Right cardiac atrium (tissue), 5 donors: Measurements from ENCODE around the gene PLAU. TPM values are rescaled to one million over a fixed set of nuclear protein-coding genes. Genes with fewer than 3 reads are reported as not detected.
A peak's percentile ranks its signal among the peaks of the same experiment; 100 is the strongest.
"Not testable (repeated sequence)": the region's sequence is repeated elsewhere in the genome, so short reads cannot be mapped to it uniquely, and the experiment has no call there.

Source experiments
- ATAC-seq, 2 donors: fragments of 200-7000 bp; cut with Tn5 transposase; one replicate each; pipeline versions ENCODE4 v1.8.0 to v1.9.1; 2020; ENCODE audit warnings: moderate library complexity in 2 of 2, mild to moderate bottlenecking in 1 of 2
- DNase-seq, 3 donors: peaks; one replicate each; pipeline ENCODE4 v3.0.0-alpha.2; 2020
- H3K27ac ChIP-seq: one replicate; pipeline ENCODE4 v1.5.1; 2013; ENCODE audit warnings: mild to moderate bottlenecking, low read length, control low read depth, moderate library complexity
- H3K27me3 ChIP-seq: one replicate; pipeline ENCODE4 v1.6.1; 2013; ENCODE audit not compliant: control insufficient read depth, insufficient read depth
- H3K4me1 ChIP-seq: one replicate; pipeline ENCODE4 v1.6.1; 2013; ENCODE audit warnings: low read length; ENCODE audit not compliant: control insufficient read depth, insufficient read depth
- H3K4me3 ChIP-seq: one replicate; pipeline ENCODE4 v1.5.1; 2013; ENCODE audit warnings: low read length, control low read depth
- H3K9me3 ChIP-seq: one replicate; pipeline ENCODE4 v1.6.1; 2013; ENCODE audit warnings: low read length; ENCODE audit not compliant: control insufficient read depth
- WGBS: extraction: QIAGEN DNeasy Blood & Tissue Kit; methylation state at CpG from one replicate; pipeline ENCODE4 v1.1.7; 2013; 5-methylcytosine and 5-hydroxymethylcytosine counted together
- intact Hi-C, 4 donors: fragments of 100-400 bp; cut with DNase I; formaldehyde crosslinking; loops; one replicate each; pipeline versions ENCODE4 v1.11.0 to v1.14.0; 2022 to 2023
- polyA plus RNA-seq: library from polyadenylated mRNA; stranded (reverse); fragments of 200-250 nt; gene quantifications from one replicate; pipeline ENCODE4 v1.2.3, GENCODE V29; 2013
- total RNA-seq, 4 donors: library from RNA; stranded (reverse); fragmentation: NEBNext Ultra II Directional; extraction: Animal tissue kit (Norgen Biotek cat#: 25700); gene quantifications; one replicate each; pipeline ENCODE4 v1.2.1, GENCODE V29; 2021
- donor health status: healthy with polysubstance abuse.
- donor health status: DM: no; HTN: yes; CAD: no.
- donor health status: DM: no; HTN: no; CAD: no.
- donor health status: DM: no; HTN: yes; CAD: no; lungs with severe emphysema.
- donor health status: DM: yes; HTN: yes; CAD: no.

The PLAU gene
- total and polyA plus RNA-seq, 5 donors = 4.8 to 7.1 (median 6.1) TPM

GRCh38 chr10:73924935-73925334 lies 14.0 kb downstream of the PLAU start:
- H3K4me1 ChIP-seq = peaks cover 2% of the 10 kb centered on the region
- intact Hi-C loops = no loop called here

GRCh38 chr10:73925539-73925938 lies 14.6 kb downstream of the PLAU start:
- peaks cover 2% of the 10 kb centered on the region for H3K4me1 ChIP-seq
- DNase-seq (no peak), ATAC-seq (no peak)
- no peaks in the 10 kb centered on the region for H3K9me3 ChIP-seq
- H3K27ac ChIP-seq = no peak overlapping the region
- no peak overlapping the region for H3K4me3 ChIP-seq
- intact Hi-C loops = no loop called here
- WGBS = 82% methylated on average over 4 of the region's 4 CpGs
- no peaks in the 10 kb centered on the region for H3K27me3 ChIP-seq

More at GRCh38 chr10:73924935-73925334, 14.0 kb downstream of the PLAU start:
- no peak overlapping the region for H3K27ac ChIP-seq
- no peaks in the 10 kb centered on the region for H3K9me3 ChIP-seq
- ATAC-seq (no peak), DNase-seq (no peak)
- H3K27me3 ChIP-seq = no peaks in the 10 kb centered on the region
- 94% methylated on average over 1 of the region's 1 CpG for WGBS
- H3K4me3 ChIP-seq = no peak overlapping the region

GRCh38 chr10:73926152-73926764 lies 15.3 kb downstream of the PLAU start:
- intact Hi-C loops = no loop called here
- DNase-seq = no peak
- Histone ChIP-seq H3K4me3 (no peak overlapping the region), H3K27ac (no peak overlapping the region), H3K9me3 (no peaks in the 10 kb centered on the region), H3K27me3 (no peaks in the 10 kb centered on the region), H3K4me1 (peaks cover 2% of the 10 kb centered on the region)
- ATAC-seq = peak in 1 of 2 donors; percentile 22
- WGBS = 78% methylated on average over 5 of the region's 5 CpGs

- H3K4me3 ChIP-seq, DNase-seq, H3K27me3 ChIP-seq, H3K27ac ChIP-seq, H3K9me3 ChIP-seq, ATAC-seq, intact Hi-C loops, H3K4me1 ChIP-seq: not testable (repeated sequence)
- 81% methylated on average over 13 of the region's 13 CpGs for WGBS
Observed at GRCh38 chr10:73930630-73931327, 19.8 kb downstream of the PLAU start.

- H3K9me3 ChIP-seq = no peaks in the 10 kb centered on the region
- H3K4me1 ChIP-seq = no peaks in the 10 kb centered on the region
- 81% methylated on average over 13 of the region's 13 CpGs for WGBS
- H3K4me3 ChIP-seq = no peak overlapping the region
- peak; percentile 16 to 30 for ATAC-seq
- intact Hi-C loops = no loop called here
- no peak overlapping the region for H3K27ac ChIP-seq
- no peak for DNase-seq
- no peaks in the 10 kb centered on the region for H3K27me3 ChIP-seq
Observed at GRCh38 chr10:73931767-73932619, 21.1 kb downstream of the PLAU start.

GRCh38 chr10:73932620-73933112 lies 21.7 kb downstream of the PLAU start:
- 91% methylated on average over 6 of the region's 6 CpGs for WGBS
- Histone ChIP-seq H3K27me3 (no peaks in the 10 kb centered on the region), H3K4me1 (peaks cover 1% of the 10 kb centered on the region), H3K27ac (no peak overlapping the region), H3K4me3 (no peak overlapping the region), H3K9me3 (no peaks in the 10 kb centered on the region)
- DNase-seq (no peak), ATAC-seq (no peak)
- intact Hi-C loops = no loop called here

- no peaks in the 10 kb centered on the region for H3K27me3 ChIP-seq
- H3K4me3 ChIP-seq = no peak overlapping the region
- DNase-seq (no peak), ATAC-seq (no peak)
- H3K9me3 ChIP-seq = no peaks in the 10 kb centered on the region
- no peak overlapping the region for H3K27ac ChIP-seq
- 90% methylated on average over 4 of the region's 4 CpGs for WGBS
- peaks cover 3% of the 10 kb centered on the region for H3K4me1 ChIP-seq
- intact Hi-C loops = no loop called here
Observed at GRCh38 chr10:73934074-73934473, 23.1 kb downstream of the PLAU start.

- ATAC-seq (no peak), DNase-seq (no peak)
- H3K27ac ChIP-seq = no peak overlapping the region
- no peaks in the 10 kb centered on the region for H3K9me3 ChIP-seq
- H3K27me3 ChIP-seq = no peaks in the 10 kb centered on the region
- intact Hi-C loops = loop anchor here in 1 of 4 donors (5.0 kb wide), 1 partner anchor 49 kb away; no protein-coding TSS in a partner anchor
- WGBS = 73% methylated on average over 3 of the region's 3 CpGs
- no peak overlapping the region for H3K4me3 ChIP-seq
- H3K4me1 ChIP-seq = peaks cover 3% of the 10 kb centered on the region
Observed at GRCh38 chr10:73935895-73936294, 25.0 kb downstream of the PLAU start.

- intact Hi-C loops = loop anchor here in 1 of 4 donors (5.0 kb wide), 1 partner anchor 50 kb away; no protein-coding TSS in a partner anchor
- Histone ChIP-seq H3K4me1 (peaks cover 3% of the 10 kb centered on the region), H3K4me3 (no peak overlapping the region), H3K27me3 (no peaks in the 10 kb centered on the region), H3K9me3 (no peaks in the 10 kb centered on the region), H3K27ac (peak overlapping the region; percentile 70)
- ATAC-seq = peak; percentile 23 to 84
- WGBS = 60% methylated on average over 5 of the region's 5 CpGs
- peak; percentile 43 to 70 (median 64) for DNase-seq
Observed at GRCh38 chr10:73937333-73938043, 26.6 kb downstream of the PLAU start.

GRCh38 chr10:73940634-73941221 lies 29.8 kb downstream of the PLAU start:
- intact Hi-C loops = loop anchor here in 3 of 4 donors (2.0 kb wide), 1 partner anchor 54 kb away; no protein-coding TSS in a partner anchor
- no peak overlapping the region for H3K27ac ChIP-seq
- DNase-seq = peak; percentile 90 to 97 (median 96)
- H3K9me3 ChIP-seq = no peaks in the 10 kb centered on the region
- 6% methylated on average over 28 of the region's 28 CpGs for WGBS
- H3K4me1 ChIP-seq = peaks cover 3% of the 10 kb centered on the region
- no peak overlapping the region for H3K4me3 ChIP-seq
- no peaks in the 10 kb centered on the region for H3K27me3 ChIP-seq
- ATAC-seq = peak; percentile 94 to 96
